ENCODE data around the gene HECTD1.

DNA sequence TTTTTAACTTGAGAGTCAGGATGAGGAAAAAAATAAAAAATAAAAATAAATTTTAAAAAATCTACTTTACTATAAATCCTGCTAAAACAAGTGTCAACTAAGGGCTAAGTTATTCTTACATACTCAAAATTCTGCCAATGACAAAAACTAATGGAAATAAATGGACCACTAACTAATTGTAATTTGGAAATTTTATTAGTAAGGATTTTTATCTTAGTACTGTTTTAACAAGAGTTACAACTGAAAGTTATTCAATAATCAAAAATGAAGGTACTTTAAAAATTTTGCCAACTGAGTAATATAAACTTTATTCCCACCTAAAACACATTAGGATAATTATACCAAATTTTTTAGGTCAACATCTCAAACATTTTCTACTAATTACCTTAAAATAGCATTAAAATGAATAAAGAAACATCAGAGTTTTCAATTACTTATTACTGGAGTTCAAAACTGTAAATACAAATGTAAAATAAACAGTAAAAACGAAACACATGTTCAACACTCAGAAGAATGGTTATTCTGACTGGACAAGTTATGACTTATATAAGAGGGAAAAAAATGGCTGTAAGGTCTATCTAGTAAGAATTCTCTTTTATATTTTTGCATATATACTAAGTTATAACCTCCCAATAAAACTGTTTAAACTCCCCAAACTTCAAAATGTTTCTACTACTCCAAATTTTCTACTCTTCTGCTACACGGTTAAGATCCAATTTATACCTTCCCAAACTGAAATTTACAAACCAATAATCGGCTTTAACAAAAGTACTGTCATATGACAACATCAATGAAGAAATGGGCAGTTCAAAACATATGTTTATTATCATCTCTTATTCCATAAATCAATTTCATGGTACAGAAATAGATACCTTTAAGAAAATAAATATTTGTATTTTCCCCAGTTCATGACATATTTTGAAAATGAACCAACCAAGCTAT is 2.7 kb downstream of the HECTD1 start:
- TF ChIP-seq POLR2A (IDR thresholded peaks at IDR 0.05; ENCODE audit: low read length) = no peak
- TF ChIP-seq GATA1 (IDR thresholded peaks at IDR 0.05; ENCODE audit: low read depth, low read length) = no peak
